GM21576 (cell line): ENCODE data around the gene TUBGCP6.

ENCODE experiments used
- ATAC-seq: cut with Tn5 transposase; IDR thresholded peaks from one replicate; pipeline ENCODE4 v1.9.1; 2021; ENCODE audit warnings: mild to moderate bottlenecking, moderate library complexity; ENCODE audit not compliant: unreplicated experiment

Gene TUBGCP6

GRCh38 chr22:50252082-50253045, 7.5 kb upstream of the TUBGCP6 start:
- no peak for ATAC-seq

- no peak for ATAC-seq
Observed at GRCh38 chr22:50251477-50252081, 6.8 kb upstream of the TUBGCP6 start.

GRCh38 chr22:50250555-50251476, 6.0 kb upstream of the TUBGCP6 start, which contains the start of gene HDAC10:
HDAC10 (minus strand) TSS chr22:50251265; CDS start chr22:50251032, 233 bp downstream.
- ATAC-seq: peak; percentile 53

GRCh38 chr22:50250249-50250554, 5.4 kb upstream of the TUBGCP6 start:
- no peak for ATAC-seq

GRCh38 chr22:50249341-50250248, 4.8 kb upstream of the TUBGCP6 start:
- no peak for ATAC-seq

- ATAC-seq: no peak
Observed at GRCh38 chr22:50248196-50249081, 3.6 kb upstream of the TUBGCP6 start.

- no peak for ATAC-seq
Observed at GRCh38 chr22:50247748-50248147, 2.9 kb upstream of the TUBGCP6 start.

GRCh38 chr22:50246242-50247175, 1.7 kb upstream of the TUBGCP6 start:
- ATAC-seq: no peak

GRCh38 chr22:50245214-50246072, 620 bp upstream of the TUBGCP6 start:
- no peak for ATAC-seq

GRCh38 chr22:50243685-50244419, 971 bp downstream of the TUBGCP6 start:
- no peak for ATAC-seq

- no peak for ATAC-seq
Observed at GRCh38 chr22:50242406-50242949, 2.3 kb downstream of the TUBGCP6 start.

GRCh38 chr22:50238755-50239154, 6.1 kb downstream of the TUBGCP6 start:
- no peak for ATAC-seq

GRCh38 chr22:50236731-50237409, 8.0 kb downstream of the TUBGCP6 start:
- no peak for ATAC-seq

- ATAC-seq: no peak
Observed at GRCh38 chr22:50233223-50233622, 11.6 kb downstream of the TUBGCP6 start.

- no peak for ATAC-seq
Observed at GRCh38 chr22:50232481-50233151, 12.2 kb downstream of the TUBGCP6 start.
